HepG2 (cell line): ENCODE data around the gene PLCG2. TPM values are rescaled to one million over a fixed set of nuclear protein-coding genes. Genes with fewer than 3 reads are reported as not detected.

Experiments used
- CEBPB ChIP-seq: IDR thresholded peaks from 2 replicates; pipeline ENCODE4 v1.6.1; 2011; ENCODE audit warnings: low read depth, low read length, improper control_type of control experiment, borderline replicate concordance
- CREB1 ChIP-seq, 2 experiments: fragments of 450-650 bp in 1 of 2; IDR thresholded peaks; 2 replicates each; pipeline ENCODE4 v1.6.1; 2016 to 2017; ENCODE audit warnings: control low read depth in 1 of 2, mild to moderate bottlenecking in 1 of 2, missing compliant biosample characterization in 1 of 2, missing genetic modification characterization in 1 of 2
- RNF2 ChIP-seq: fragments of 450-650 bp; conservative IDR thresholded peaks from 2 replicates; pipeline ENCODE4 v1.6.1; 2016; ENCODE audit warnings: low read depth
- THAP11 ChIP-seq: IDR thresholded peaks from 2 replicates; pipeline ENCODE4 v1.6.1; 2016; ENCODE audit warnings: missing biosample characterization, missing genetic modification reagents
- TRAFD1 ChIP-seq: sonication (generic); formaldehyde crosslinking; IDR thresholded peaks from 2 replicates; pipeline ENCODE4 v1.5.1; 2020; ENCODE audit warnings: missing genetic modification reagents, mild to moderate bottlenecking, borderline replicate concordance
- ZBTB43 ChIP-seq: sonication (generic); formaldehyde crosslinking; conservative IDR thresholded peaks from 2 replicates; pipeline ENCODE4 v1.4.0; 2020; ENCODE audit warnings: missing genetic modification reagents
- ZNF468 ChIP-seq: sonication (generic); formaldehyde crosslinking; IDR thresholded peaks from 2 replicates; pipeline ENCODE4 v1.8.0; 2022; ENCODE audit warnings: mild to moderate bottlenecking, moderate library complexity, missing genetic modification reagents
- ZNF607 ChIP-seq: sonication (generic); formaldehyde crosslinking; IDR thresholded peaks from 2 replicates; pipeline ENCODE4 v1.5.1; 2020; ENCODE audit warnings: missing genetic modification reagents, mild to moderate bottlenecking, borderline replicate concordance
- ZNF720 ChIP-seq: sonication (generic); formaldehyde crosslinking; IDR thresholded peaks from 2 replicates; pipeline ENCODE4 v1.4.0; 2020; ENCODE audit warnings: missing genetic modification reagents
- ZNF737 ChIP-seq: sonication (generic); formaldehyde crosslinking; IDR thresholded peaks from 2 replicates; pipeline ENCODE4 v1.5.0; 2020; ENCODE audit warnings: missing genetic modification reagents, mild to moderate bottlenecking, borderline replicate concordance
- polyA plus RNA-seq, 8 experiments: library from polyadenylated mRNA; depleted of rRNA in 3 of 8; stranded (reverse) in 7 of 8; unstranded in 1 of 8; fragments of >200 nt; fragmentation: Illumina TruSeq in 4 of 8; extraction: Trizol in 4 of 8; gene quantifications; 2 replicates each; pipeline versions ENCODE4 v1.2.1 to v1.2.3, GENCODE V29; 2011 to 2016; ENCODE audit warnings: low read depth in 4 of 8, missing spikeins in 1 of 8, mixed read lengths in 1 of 8; ENCODE audit not compliant: insufficient read depth in 1 of 8
- total RNA-seq, 5 experiments: library from RNA; depleted of rRNA; stranded (reverse); fragments of >200 nt; fragmentation: Illumina TruSeq; extraction: Trizol; gene quantifications; 2 replicates each; pipeline ENCODE4 v1.2.3, GENCODE V29; 2016; ENCODE audit warnings: low read depth in 1 of 5
- TF ChIP-seq, protein P1 (sequence below): sonication (generic); formaldehyde crosslinking; IDR thresholded peaks from 2 replicates; pipeline ENCODE4 v1.4.0; 2020; ENCODE audit warnings: missing genetic modification reagents
- TF ChIP-seq, protein P2 (sequence below): sonication (generic); formaldehyde crosslinking; IDR thresholded peaks from 2 replicates; pipeline ENCODE4 v1.4.0; 2020; ENCODE audit warnings: mild to moderate bottlenecking, missing genetic modification reagents
- TF ChIP-seq, protein P3 (sequence below): sonication (generic); formaldehyde crosslinking; IDR thresholded peaks from 2 replicates; pipeline ENCODE4 v1.8.0; 2022; ENCODE audit warnings: missing genetic modification reagents, mild to moderate bottlenecking, moderate library complexity, borderline replicate concordance

Gene PLCG2
- total and polyA plus RNA-seq, 2 of the 13 experiments (the other 11 are each of a cell fraction or from before 2014, with no cell fraction given): 0.13 to 0.18 TPM

GRCh38 chr16:81888520-81889394, 109.7 kb downstream of the PLCG2 start (continued):
- no peak for TF ChIP-seq TRAFD1
- TF ChIP-seq ZNF468 (CRISPR knock-in tag): no peak
- TF ChIP-seq ZBTB43 (CRISPR knock-in tag): 0 out of 2 replicates have a peak, but pooled peaks have one; percentile 6
- TF ChIP-seq CEBPB: peak; percentile 94
- TF ChIP-seq, protein P1, sequence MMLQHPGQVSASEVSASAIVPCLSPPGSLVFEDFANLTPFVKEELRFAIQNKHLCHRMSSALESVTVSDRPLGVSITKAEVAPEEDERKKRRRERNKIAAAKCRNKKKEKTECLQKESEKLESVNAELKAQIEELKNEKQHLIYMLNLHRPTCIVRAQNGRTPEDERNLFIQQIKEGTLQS (CRISPR knock-in tag): 0 out of 2 replicates have a peak, but pooled peaks have one; percentile 13
- TF ChIP-seq, protein P2, sequence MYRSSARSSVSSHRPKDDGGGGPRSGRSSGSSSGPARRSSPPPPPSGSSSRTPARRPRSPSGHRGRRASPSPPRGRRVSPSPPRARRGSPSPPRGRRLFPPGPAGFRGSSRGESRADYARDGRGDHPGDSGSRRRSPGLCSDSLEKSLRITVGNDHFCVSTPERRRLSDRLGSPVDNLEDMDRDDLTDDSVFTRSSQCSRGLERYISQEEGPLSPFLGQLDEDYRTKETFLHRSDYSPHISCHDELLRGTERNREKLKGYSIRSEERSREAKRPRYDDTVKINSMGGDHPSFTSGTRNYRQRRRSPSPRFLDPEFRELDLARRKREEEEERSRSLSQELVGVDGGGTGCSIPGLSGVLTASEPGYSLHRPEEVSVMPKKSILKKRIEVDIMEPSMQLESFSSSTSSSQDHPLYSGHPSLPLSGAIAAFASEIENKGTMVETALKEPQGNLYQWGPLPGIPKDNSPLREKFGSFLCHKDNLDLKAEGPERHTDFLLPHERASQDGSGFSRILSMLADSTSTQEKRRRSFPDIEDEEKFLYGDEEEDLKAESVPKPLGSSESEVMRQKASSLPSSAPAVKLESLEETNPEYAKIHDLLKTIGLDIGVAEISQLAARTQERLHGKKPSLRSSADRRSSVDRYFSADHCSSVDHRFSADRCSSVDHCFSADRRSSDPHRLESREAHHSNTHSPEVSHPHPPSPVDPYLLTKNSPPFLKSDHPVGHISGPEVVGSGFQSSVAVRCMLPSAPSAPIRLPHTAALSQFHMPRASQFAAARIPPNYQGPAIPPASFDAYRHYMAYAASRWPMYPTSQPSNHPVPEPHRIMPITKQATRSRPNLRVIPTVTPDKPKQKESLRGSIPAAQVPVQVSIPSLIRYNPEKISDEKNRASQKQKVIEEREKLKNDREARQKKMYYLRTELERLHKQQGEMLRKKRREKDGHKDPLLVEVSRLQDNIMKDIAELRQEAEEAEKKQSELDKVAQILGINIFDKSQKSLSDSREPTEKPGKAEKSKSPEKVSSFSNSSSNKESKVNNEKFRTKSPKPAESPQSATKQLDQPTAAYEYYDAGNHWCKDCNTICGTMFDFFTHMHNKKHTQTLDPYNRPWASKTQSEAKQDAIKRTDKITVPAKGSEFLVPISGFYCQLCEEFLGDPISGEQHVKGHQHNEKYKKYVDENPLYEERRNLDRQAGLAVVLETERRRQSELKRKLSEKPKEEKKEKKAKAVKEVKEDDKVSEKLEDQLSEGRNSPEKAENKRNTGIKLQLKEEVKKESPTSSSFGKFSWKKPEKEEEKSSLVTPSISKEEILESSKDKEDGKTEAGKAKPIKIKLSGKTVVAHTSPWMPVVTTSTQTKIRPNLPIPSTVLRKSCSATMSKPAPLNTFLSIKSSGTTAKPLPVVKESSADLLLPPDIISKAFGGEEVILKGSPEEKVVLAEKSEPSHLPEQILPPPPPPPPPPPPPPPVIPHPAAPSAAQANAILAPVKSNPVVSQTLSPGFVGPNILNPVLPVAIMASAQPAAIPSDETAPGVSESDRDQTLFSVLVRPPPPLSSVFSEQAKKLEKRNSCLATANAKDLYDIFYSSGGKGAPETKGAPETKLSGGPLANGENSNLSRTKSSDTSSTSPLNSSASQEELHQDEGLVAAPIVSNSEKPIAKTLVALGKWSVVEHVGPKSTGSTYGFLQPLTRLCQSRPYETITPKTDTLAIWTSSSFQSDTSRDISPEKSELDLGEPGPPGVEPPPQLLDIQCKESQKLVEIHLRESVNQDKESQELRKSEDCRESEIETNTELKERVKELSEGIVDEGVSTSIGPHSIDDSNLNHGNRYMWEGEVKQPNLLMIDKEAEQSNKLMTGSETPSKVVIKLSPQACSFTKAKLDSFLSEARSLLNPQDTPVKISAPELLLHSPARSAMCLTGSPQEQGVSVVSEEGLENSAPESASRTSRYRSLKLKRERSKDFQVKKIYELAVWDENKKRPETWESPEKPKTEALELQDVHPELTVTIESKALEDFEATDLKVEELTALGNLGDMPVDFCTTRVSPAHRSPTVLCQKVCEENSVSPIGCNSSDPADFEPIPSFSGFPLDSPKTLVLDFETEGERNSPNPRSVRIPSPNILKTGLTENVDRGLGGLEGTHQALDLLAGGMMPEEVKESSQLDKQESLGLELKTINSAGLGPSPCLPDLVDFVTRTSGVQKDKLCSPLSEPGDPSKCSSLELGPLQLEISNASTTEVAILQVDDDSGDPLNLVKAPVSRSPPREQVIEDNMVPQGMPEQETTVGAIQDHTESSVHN (CRISPR knock-in tag): 0 out of 2 replicates have a peak, but pooled peaks have one; percentile 63
- peak; percentile 91 for TF ChIP-seq ZNF607 (CRISPR knock-in tag)
- TF ChIP-seq, protein P3, sequence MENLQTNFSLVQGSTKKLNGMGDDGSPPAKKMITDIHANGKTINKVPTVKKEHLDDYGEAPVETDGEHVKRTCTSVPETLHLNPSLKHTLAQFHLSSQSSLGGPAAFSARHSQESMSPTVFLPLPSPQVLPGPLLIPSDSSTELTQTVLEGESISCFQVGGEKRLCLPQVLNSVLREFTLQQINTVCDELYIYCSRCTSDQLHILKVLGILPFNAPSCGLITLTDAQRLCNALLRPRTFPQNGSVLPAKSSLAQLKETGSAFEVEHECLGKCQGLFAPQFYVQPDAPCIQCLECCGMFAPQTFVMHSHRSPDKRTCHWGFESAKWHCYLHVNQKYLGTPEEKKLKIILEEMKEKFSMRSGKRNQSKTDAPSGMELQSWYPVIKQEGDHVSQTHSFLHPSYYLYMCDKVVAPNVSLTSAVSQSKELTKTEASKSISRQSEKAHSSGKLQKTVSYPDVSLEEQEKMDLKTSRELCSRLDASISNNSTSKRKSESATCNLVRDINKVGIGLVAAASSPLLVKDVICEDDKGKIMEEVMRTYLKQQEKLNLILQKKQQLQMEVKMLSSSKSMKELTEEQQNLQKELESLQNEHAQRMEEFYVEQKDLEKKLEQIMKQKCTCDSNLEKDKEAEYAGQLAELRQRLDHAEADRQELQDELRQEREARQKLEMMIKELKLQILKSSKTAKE: peak; percentile 17; the same call in 1 of the 2 replicates
- TF ChIP-seq RNF2: peak; percentile 93
- TF ChIP-seq ZNF720: no peak
- peak; percentile 57; the same call in 1 of the 2 replicates for TF ChIP-seq THAP11 (CRISPR knock-in tag)
- 0 out of 2 replicates have a peak, but pooled peaks have one; percentile 47 for TF ChIP-seq ZNF737 (CRISPR knock-in tag)
- peak; percentile 64; the same call in 1 of the 2 replicates for TF ChIP-seq CREB1 (IDR thresholded peaks at IDR 0.05)
- no peak for TF ChIP-seq CREB1 (CRISPR knock-in tag; IDR thresholded peaks at IDR 0.05)
